BE2C (cell line): ENCODE results near the gene ZBTB7B.
"Not testable (repeated sequence)": the region's sequence is repeated elsewhere in the genome, so short reads cannot be mapped to it uniquely, and the experiment has no call there.

Experiments used
- DNase-seq: peaks from one replicate; pipeline ENCODE4 v3.0.0-alpha.2; 2020
- H3K27me3 ChIP-seq: fragments of 250-450 bp; sonication (Bioruptor Pico); 2 replicates; pipeline ENCODE4 v1.5.1; 2020; ENCODE audit warnings: mild to moderate bottlenecking
- H3K36me3 ChIP-seq: fragments of 250-450 bp; sonication (Bioruptor Pico); 2 replicates; pipeline ENCODE4 v1.5.1; 2020; ENCODE audit warnings: mild to moderate bottlenecking
- H3K4me1 ChIP-seq: fragments of 250-450 bp; sonication (Bioruptor Pico); 2 replicates; pipeline ENCODE4 v1.5.1; 2020
- H3K4me3 ChIP-seq: 2 replicates; pipeline ENCODE4 v1.5.1; 2011; ENCODE audit warnings: low read depth, low read length
- H3K9me3 ChIP-seq: fragments of 250-450 bp; sonication (Bioruptor Pico); 2 replicates; pipeline ENCODE4 v1.5.1; 2020
- CTCF ChIP-seq: IDR thresholded peaks from 2 replicates; pipeline ENCODE4 v1.5.1; 2012; ENCODE audit warnings: mild to moderate bottlenecking, low read depth, low read length

Gene ZBTB7B

GRCh38 chr1:154992721-154993571 lies 9.7 kb upstream of the ZBTB7B start:
- peaks cover 34% of the 10 kb centered on the region for H3K36me3 ChIP-seq
- H3K4me3 ChIP-seq = no peak overlapping the region
- H3K27me3 ChIP-seq = no peaks in the 10 kb centered on the region
- no peaks in the 10 kb centered on the region for H3K4me1 ChIP-seq
- DNase-seq = peak; percentile 56
- no peaks in the 10 kb centered on the region for H3K9me3 ChIP-seq
- TF ChIP-seq CTCF = peak; percentile 36

GRCh38 chr1:154993572-154994268 lies 8.9 kb upstream of the ZBTB7B start, which contains the start of gene LENEP:
Gene LENEP, plus strand, starts transcription at chr1:154993586. Its CDS starts 22 bp downstream, at chr1:154993608.
- no peaks in the 10 kb centered on the region for H3K9me3 ChIP-seq
- no peak for DNase-seq
- no peaks in the 10 kb centered on the region for H3K27me3 ChIP-seq
- no peak for TF ChIP-seq CTCF
- H3K4me1 ChIP-seq = peaks cover under 1% of the 10 kb centered on the region; the same call in 1 of the 2 replicates
- H3K4me3 ChIP-seq = no peak within 1 kb of the TSS
- peaks cover 27% of the 10 kb centered on the region for H3K36me3 ChIP-seq

GRCh38 chr1:154994269-154994587 lies 8.4 kb upstream of the ZBTB7B start:
- Histone ChIP-seq H3K4me1 (peaks cover 3% of the 10 kb centered on the region; the same call in 1 of the 2 replicates), H3K27me3 (no peaks in the 10 kb centered on the region), H3K4me3 (no peak overlapping the region), H3K9me3 (no peaks in the 10 kb centered on the region), H3K36me3 (peaks cover 22% of the 10 kb centered on the region)
- TF ChIP-seq CTCF = no peak
- no peak for DNase-seq

GRCh38 chr1:154994591-154994990 lies 8.0 kb upstream of the ZBTB7B start:
- no peak for TF ChIP-seq CTCF
- no peaks in the 10 kb centered on the region for H3K9me3 ChIP-seq
- H3K4me3 ChIP-seq = no peak overlapping the region
- peaks cover 3% of the 10 kb centered on the region; the same call in 1 of the 2 replicates for H3K4me1 ChIP-seq
- peaks cover 18% of the 10 kb centered on the region for H3K36me3 ChIP-seq
- no peak for DNase-seq
- H3K27me3 ChIP-seq = no peaks in the 10 kb centered on the region

- TF ChIP-seq CTCF = peak; percentile 57
- peak; percentile 61 for DNase-seq
- H3K36me3 ChIP-seq, H3K4me1 ChIP-seq, H3K27me3 ChIP-seq, H3K9me3 ChIP-seq, H3K4me3 ChIP-seq: not testable (repeated sequence)
Observed at GRCh38 chr1:154995301-154995983, 7.2 kb upstream of the ZBTB7B start.
